ENCODE data around the gene ZNF236. TPM values are rescaled to one million over a fixed set of nuclear protein-coding genes. Genes with fewer than 3 reads are reported as not detected.

ZNF236 gene
- total and polyA plus RNA-seq, 2 of the 8 experiments (the other 6 are each of a cell fraction or from before 2014, with no cell fraction given) = 6.7 to 14.5 TPM

DNA sequence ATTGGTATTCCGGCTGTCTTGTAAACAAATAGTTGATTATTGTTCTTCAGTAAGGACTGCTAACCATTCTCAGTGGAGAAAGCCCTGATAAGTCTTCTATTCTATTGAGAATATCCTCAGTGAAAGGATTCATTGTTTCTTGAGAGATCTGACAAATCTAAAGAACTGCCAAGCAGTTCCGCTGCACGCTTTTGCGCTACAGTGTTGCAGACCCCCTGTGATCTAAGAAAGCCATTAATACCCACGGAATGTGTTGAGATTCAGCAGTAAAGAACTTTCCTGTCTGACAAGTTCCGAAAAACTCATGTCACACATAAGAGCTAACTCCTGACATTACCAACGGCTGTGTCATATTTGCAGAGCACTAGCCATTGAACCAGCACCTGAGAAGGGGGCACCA is 63.8 kb downstream of the ZNF236 start:
- DNase-seq (ENCODE audit: low read depth in 1 of 2, low spot score in 2 of 2) (no peak), FAIRE-seq (no peak)
- no peak overlapping the region for H3K4ac ChIP-seq (replicated peaks; ENCODE audit: insufficient read length, low read depth, low read length)
- no peak overlapping the region for H2AFZ ChIP-seq (ENCODE audit: low read length)
- no peak overlapping the region for H3K4me2 ChIP-seq (ENCODE audit: insufficient read depth in 1 of 2, low read depth in 2 of 2, low read length in 2 of 2)
- no peak overlapping the region for H4K5ac ChIP-seq (ENCODE audit: insufficient read length, low read depth, low read length)
- H3K4me1 ChIP-seq (replicated peaks in 1 of 4; ENCODE audit: control insufficient read depth in 3 of 4, insufficient read depth in 4 of 4, low read length in 3 of 4) = no peaks in the 10 kb centered on the region
- ChIA-PET CTCF (ENCODE audit: partially characterized antibody) (interaction anchor here (1.1 to 1.4 kb wide), 2 partner anchors 12 to 115 kb away, joined by 3 to 6 read pairs; no protein-coding TSS in a partner anchor), POLR2A (ENCODE audit: partially characterized antibody) (no interaction called here)
- H2BK5ac ChIP-seq (ENCODE audit: low read depth, low read length) = no peak overlapping the region
- no peak overlapping the region for H3K4me3 ChIP-seq (ENCODE audit: extremely low read depth in 1 of 4, insufficient read depth in 2 of 4, low read depth in 3 of 4, low read length in 4 of 4)
- H3K27ac ChIP-seq (ENCODE audit: low read depth, low read length) = no peak overlapping the region
- no peak overlapping the region for H3K23ac ChIP-seq (ENCODE audit: insufficient read length)
- no peaks in the 10 kb centered on the region for H3K23me2 ChIP-seq (ENCODE audit: low read depth, low read length)
- WGBS, 2 experiments (ENCODE audit: extremely low coverage in 1 of 2, insufficient coverage in 1 of 2, insufficient read length in 1 of 2, insufficient replicate concordance in 2 of 2, low coverage in 1 of 2, low lambda C conversion rate in 2 of 2, missing lambda C conversion rate in 1 of 2) = 91% methylated on average over 7 of the region's 7 CpGs; no CpG with 5 or more reads in 1 of the 2 experiments
- no peak overlapping the region for H2BK15ac ChIP-seq (ENCODE audit: low read length)
- no peak overlapping the region for H2BK12ac ChIP-seq (ENCODE audit: low read depth, low read length)
- no peak overlapping the region for H2BK20ac ChIP-seq (ENCODE audit: low read length)
- H3K79me2 ChIP-seq (ENCODE audit: control insufficient read depth in 1 of 2, insufficient read depth in 2 of 2, low read length in 2 of 2) = no peaks in the 10 kb centered on the region
- no peak overlapping the region for H4K91ac ChIP-seq (replicated peaks; ENCODE audit: insufficient read length, low read length)
- H3K79me1 ChIP-seq (ENCODE audit: low read depth, low read length) = peaks cover 2% of the 10 kb centered on the region; the same call in 1 of the 2 replicates
- H3K56ac ChIP-seq (replicated peaks; ENCODE audit: insufficient read length, low read depth, low read length) = no peak overlapping the region
- no peaks in the 10 kb centered on the region for H4K20me1 ChIP-seq (replicated peaks in 1 of 2; ENCODE audit: control insufficient read depth in 1 of 2, insufficient read depth in 2 of 2, low read length in 2 of 2)
- H2BK120ac ChIP-seq (replicated peaks; ENCODE audit: low read depth, low read length) = no peak overlapping the region
- no peaks in the 10 kb centered on the region for H3K9me3 ChIP-seq (ENCODE audit: insufficient read depth in 2 of 2, low read depth in 1 of 2, low read length in 1 of 2)
- H3K9ac ChIP-seq (replicated peaks in 1 of 4; ENCODE audit: extremely low read depth in 1 of 4, low read depth in 3 of 4, low read length in 3 of 4) = no peak overlapping the region
- no peak overlapping the region for H3K14ac ChIP-seq (ENCODE audit: insufficient read length)
- peaks cover 0 to 26% (median 8%) of the 10 kb centered on the region in 4 experiments; a peak in 6 of 8 replicates for H3K36me3 ChIP-seq (ENCODE audit: control insufficient read depth in 2 of 4, insufficient read depth in 4 of 4, low read length in 3 of 4)
- H4K8ac ChIP-seq (ENCODE audit: extremely low read depth, insufficient read depth, low read length) = no peak overlapping the region
- H2AK5ac ChIP-seq (ENCODE audit: low read depth, low read length) = no peak overlapping the region
- H3K27me3 ChIP-seq (replicated peaks in 1 of 4; ENCODE audit: control insufficient read depth in 3 of 4, extremely low read depth in 1 of 4, insufficient read depth in 3 of 4, low read length in 3 of 4) = no peaks in the 10 kb centered on the region
- no peak overlapping the region for H3K18ac ChIP-seq (ENCODE audit: extremely low read depth, low read length)
- TF ChIP-seq, protein P1, sequence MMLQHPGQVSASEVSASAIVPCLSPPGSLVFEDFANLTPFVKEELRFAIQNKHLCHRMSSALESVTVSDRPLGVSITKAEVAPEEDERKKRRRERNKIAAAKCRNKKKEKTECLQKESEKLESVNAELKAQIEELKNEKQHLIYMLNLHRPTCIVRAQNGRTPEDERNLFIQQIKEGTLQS (IDR thresholded peaks at IDR 0.05; ENCODE audit: insufficient read depth, low read depth, low read length) = no peak
- no peak for TF ChIP-seq POLR2AphosphoS5 (IDR thresholded peaks at IDR 0.05; ENCODE audit: low read depth, low read length)
- TF ChIP-seq KDM4A (IDR thresholded peaks at IDR 0.05; ENCODE audit: low read depth, low read length, severe bottlenecking) = no peak
- no peak for TF ChIP-seq TCF12 (IDR thresholded peaks at IDR 0.05; ENCODE audit: low read depth, low read length)
- no peak for TF ChIP-seq SUZ12 (IDR thresholded peaks at IDR 0.05; ENCODE audit: low read length)
- no peak for TF ChIP-seq ZNF274 (IDR thresholded peaks at IDR 0.05; ENCODE audit: borderline replicate concordance, extremely low read depth, low read length)
- TF ChIP-seq CREB1 (IDR thresholded peaks at IDR 0.05) = no peak
- no peak for TF ChIP-seq BRCA1 (IDR thresholded peaks at IDR 0.05; ENCODE audit: low read depth, low read length)
- TF ChIP-seq CBX8 (IDR thresholded peaks at IDR 0.05; ENCODE audit: borderline replicate concordance, low read depth, low read length) = no peak
- TF ChIP-seq SP1 (IDR thresholded peaks at IDR 0.05; ENCODE audit: low read depth, low read length) = no peak
- TF ChIP-seq SIRT6 (IDR thresholded peaks at IDR 0.05; ENCODE audit: low read length) = no peak
- no peak for TF ChIP-seq POU5F1 (IDR thresholded peaks at IDR 0.05; ENCODE audit: low read depth, low read length)
- TF ChIP-seq, protein P2, sequence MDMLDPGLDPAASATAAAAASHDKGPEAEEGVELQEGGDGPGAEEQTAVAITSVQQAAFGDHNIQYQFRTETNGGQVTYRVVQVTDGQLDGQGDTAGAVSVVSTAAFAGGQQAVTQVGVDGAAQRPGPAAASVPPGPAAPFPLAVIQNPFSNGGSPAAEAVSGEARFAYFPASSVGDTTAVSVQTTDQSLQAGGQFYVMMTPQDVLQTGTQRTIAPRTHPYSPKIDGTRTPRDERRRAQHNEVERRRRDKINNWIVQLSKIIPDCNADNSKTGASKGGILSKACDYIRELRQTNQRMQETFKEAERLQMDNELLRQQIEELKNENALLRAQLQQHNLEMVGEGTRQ (IDR thresholded peaks at IDR 0.05; ENCODE audit: low read length) = no peak
- no peak for TF ChIP-seq GABPA (IDR thresholded peaks at IDR 0.05; ENCODE audit: borderline replicate concordance, insufficient read depth, low read length)

Measured in H1 (cell line).